GM23248 (cell line): Measurements from ENCODE around the gene CNR2.

Experiments used
- EZH2 ChIP-seq: fragments of 200-600 bp; sonication (generic); IDR thresholded peaks from 2 replicates; pipeline ENCODE4 v1.6.1; 2018; ENCODE audit warnings: antibody characterized with exemption, mild to moderate bottlenecking; ENCODE audit not compliant: insufficient read depth, poor library complexity, severe bottlenecking
- EZH2phosphoT487 ChIP-seq: fragments of 200-600 bp; sonication (generic); IDR thresholded peaks from 2 replicates; pipeline ENCODE4 v1.6.1; 2018; ENCODE audit warnings: antibody characterized with exemption, moderate library complexity, mild to moderate bottlenecking, low read depth; ENCODE audit not compliant: insufficient read depth

- TF ChIP-seq EZH2phosphoT487, result no peak
- TF ChIP-seq EZH2, result no peak
Observed at GRCh38 chr1:23843644-23844043, 69.5 kb downstream of the CNR2 start.
